ENCODE data around the gene JAK1.

- no peak for TF ChIP-seq CTCF (IDR thresholded peaks at IDR 0.05; ENCODE audit: insufficient read depth, low read depth, low read length)
- TF ChIP-seq EZH2 (IDR thresholded peaks at IDR 0.05; ENCODE audit: insufficient read depth, low read length) = no peak
Observed at GRCh38 chr1:64885648-64886047, 80.7 kb downstream of the JAK1 start.
